Measurements from ENCODE around the gene PHF14.
"Not testable (repeated sequence)": the region's sequence is repeated elsewhere in the genome, so short reads cannot be mapped to it uniquely, and the experiment has no call there.

DNA sequence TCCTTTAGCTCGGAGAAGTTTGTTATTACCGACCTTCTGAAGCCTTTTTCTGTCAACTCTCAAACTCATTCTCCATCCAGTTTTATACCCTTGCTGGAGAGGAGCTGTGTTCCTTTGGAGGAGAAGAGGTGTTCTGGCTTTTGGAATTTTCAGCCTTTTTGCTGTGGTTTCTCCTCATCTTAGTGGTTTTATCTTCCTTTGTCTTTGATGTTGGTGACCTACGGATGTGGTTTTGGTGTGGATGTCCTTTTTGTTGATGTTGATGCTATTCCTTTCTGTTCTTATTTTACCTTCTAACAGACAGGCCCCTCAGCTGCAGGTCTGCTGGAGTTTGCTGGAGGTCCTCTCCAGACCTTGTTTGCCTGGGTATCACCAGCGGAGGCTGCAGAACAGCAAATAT, 8.7 kb upstream of the PHF14 start:
- TF ChIP-seq, protein P1, sequence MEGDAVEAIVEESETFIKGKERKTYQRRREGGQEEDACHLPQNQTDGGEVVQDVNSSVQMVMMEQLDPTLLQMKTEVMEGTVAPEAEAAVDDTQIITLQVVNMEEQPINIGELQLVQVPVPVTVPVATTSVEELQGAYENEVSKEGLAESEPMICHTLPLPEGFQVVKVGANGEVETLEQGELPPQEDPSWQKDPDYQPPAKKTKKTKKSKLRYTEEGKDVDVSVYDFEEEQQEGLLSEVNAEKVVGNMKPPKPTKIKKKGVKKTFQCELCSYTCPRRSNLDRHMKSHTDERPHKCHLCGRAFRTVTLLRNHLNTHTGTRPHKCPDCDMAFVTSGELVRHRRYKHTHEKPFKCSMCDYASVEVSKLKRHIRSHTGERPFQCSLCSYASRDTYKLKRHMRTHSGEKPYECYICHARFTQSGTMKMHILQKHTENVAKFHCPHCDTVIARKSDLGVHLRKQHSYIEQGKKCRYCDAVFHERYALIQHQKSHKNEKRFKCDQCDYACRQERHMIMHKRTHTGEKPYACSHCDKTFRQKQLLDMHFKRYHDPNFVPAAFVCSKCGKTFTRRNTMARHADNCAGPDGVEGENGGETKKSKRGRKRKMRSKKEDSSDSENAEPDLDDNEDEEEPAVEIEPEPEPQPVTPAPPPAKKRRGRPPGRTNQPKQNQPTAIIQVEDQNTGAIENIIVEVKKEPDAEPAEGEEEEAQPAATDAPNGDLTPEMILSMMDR (IDR thresholded peaks at IDR 0.05), result not testable (repeated sequence)
- not testable (repeated sequence) for TF ChIP-seq POLR2A (IDR thresholded peaks at IDR 0.05; ENCODE audit: low read length); EHF (CRISPR knock-in tag; IDR thresholded peaks at IDR 0.05); ZC3H11A (IDR thresholded peaks at IDR 0.05)

Data from A549 (cell line).